GM21825 (cell line): ENCODE measurements around the gene LSM3.
"Not testable (repeated sequence)": the region's sequence is repeated elsewhere in the genome, so short reads cannot be mapped to it uniquely, and the experiment has no call there.

Experiments
- ATAC-seq: cut with Tn5 transposase; IDR thresholded peaks from one replicate; pipeline ENCODE4 v1.9.1; 2021; ENCODE audit warnings: mild to moderate bottlenecking, moderate library complexity; ENCODE audit not compliant: unreplicated experiment

The LSM3 gene

DNA sequence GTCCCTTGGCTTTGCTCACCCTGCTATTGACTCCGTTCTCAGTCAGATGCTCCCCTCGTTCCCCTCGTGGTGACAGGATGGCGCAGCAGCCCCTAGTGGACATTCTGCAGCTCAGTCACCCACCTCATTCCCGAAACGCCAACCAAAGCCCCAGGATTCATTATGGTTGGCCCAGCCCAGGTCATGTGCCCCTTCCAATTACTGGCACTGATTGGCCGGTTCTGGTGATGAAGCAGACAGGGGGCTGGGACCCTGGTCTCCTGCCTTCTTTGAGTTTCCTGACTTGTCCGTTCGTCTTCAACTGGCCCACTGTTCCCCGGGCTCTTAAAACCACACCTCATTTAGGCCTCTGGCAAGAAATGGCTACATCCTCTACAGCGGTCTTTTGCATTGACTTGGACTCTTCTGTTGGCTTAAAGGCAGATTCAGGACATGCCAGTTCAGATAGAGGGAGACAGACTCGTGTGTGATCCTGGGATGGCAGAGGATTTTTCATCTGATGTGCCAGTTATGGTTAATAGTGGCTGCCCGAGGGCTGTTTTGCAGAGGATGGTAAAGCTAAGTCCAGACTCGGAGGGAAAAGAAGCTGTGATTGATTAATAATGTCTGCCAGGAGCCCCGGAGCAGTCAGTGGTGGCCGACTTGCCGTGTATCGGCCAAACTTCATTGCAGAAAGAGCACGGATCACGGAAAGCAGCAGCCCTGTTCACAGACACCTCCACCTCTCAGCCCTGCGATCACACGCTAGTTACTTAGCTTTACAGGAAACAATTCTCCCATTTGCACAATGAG, 37.8 kb downstream of the LSM3 start:
- ATAC-seq, result no peak

GRCh38 chr3:14218355-14218754, 39.7 kb downstream of the LSM3 start:
- ATAC-seq, result no peak

GRCh38 chr3:14220933-14221332, 42.3 kb downstream of the LSM3 start:
- no peak for ATAC-seq

DNA sequence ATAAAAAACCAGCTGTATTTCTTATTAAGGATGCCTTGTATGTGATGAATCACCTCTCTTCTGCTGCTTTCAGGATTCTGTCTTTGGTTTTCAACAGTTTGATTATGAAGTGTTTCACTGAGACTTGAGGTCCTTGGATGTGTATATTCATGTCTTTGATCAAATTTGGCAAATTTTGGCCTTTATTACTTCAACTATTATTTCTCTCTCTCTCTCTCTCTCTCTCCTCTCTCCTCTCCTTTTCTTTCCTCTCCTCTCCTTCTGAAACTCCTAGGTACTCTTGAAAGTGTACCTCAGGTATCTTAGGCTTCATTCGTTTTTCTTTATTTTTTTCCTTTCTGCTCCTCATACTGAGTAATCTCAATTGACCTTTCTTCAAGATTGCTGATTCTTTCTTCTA, 43.3 kb downstream of the LSM3 start:
- no peak for ATAC-seq

- ATAC-seq, result no peak
These were observed 43.8 kb downstream of the LSM3 start for GRCh38 chr3:14222457-14222856.

GRCh38 chr3:14222900-14223594, 44.4 kb downstream of the LSM3 start:
- no peak for ATAC-seq

- no peak for ATAC-seq
These were observed 45.0 kb downstream of the LSM3 start for GRCh38 chr3:14223595-14223994.

GRCh38 chr3:14224895-14225294, 46.3 kb downstream of the LSM3 start:
- no peak for ATAC-seq

- no peak for ATAC-seq
These were observed 46.8 kb downstream of the LSM3 start for GRCh38 chr3:14225421-14225820.

GRCh38 chr3:14226351-14226750, 47.7 kb downstream of the LSM3 start:
- ATAC-seq, result not testable (repeated sequence)

- ATAC-seq, result no peak
These were observed 49.2 kb downstream of the LSM3 start for GRCh38 chr3:14227856-14228255.

DNA sequence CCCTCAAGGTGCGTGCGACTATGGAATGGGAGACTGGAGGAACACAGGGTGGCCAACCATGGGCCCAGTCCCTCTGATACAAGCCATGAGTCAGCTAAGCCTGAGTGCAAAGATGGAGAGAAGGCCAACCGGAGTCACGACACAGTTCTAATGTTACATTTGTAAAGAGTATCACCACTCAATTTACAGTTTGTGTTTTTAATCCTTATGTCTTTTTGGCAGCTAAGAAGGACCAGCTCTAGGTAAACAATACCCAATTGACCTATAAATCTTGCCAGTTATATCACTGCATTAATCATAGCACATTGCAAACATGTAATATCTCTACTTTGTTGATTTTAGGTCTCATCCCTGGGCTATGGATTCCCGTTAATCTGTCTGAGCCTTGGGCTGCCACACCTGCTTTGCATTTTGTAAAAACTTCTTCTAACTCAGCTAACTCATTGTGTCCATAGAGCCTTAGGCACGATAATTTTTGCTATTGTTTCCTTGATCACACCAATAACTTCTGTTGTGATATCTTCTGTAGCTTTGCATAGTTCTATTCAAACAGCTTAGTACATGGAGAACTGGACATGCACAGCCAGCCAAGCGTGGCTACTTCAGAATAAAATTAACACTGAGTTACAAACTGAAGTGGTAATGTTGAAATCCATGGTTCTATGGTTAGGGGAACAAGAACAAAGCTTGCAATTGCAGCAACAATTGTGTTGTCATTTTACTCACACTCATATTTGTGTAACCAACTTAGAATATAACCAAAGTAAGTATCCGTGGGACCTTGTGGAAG, 50.3 kb downstream of the LSM3 start:
- ATAC-seq, result no peak

DNA sequence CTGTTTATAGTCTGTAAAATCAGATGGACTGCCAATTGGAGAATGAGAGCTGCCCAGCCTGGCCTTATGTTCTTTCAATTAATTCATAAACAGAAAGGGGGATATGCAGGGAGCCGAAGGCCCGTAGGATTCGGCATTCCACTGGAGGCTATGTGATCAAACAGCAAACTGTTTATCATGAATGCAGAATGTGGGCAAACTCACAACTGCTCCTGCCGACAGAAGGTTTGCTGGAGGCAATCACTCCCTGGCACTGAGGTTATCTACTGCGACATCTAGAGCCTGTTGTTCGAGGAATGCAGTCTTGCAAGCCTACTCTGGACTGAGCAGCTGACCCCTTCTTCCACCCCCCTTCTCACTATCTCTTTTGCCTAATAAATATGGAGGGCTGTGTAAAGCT, 51.1 kb downstream of the LSM3 start:
- not testable (repeated sequence) for ATAC-seq

GRCh38 chr3:14230729-14231128, 52.1 kb downstream of the LSM3 start:
- no peak for ATAC-seq

- no peak for ATAC-seq
These were observed 52.8 kb downstream of the LSM3 start for GRCh38 chr3:14231145-14231990.

- no peak for ATAC-seq
These were observed 53.4 kb downstream of the LSM3 start for GRCh38 chr3:14231998-14232501.

- no peak for ATAC-seq
These were observed 55.8 kb downstream of the LSM3 start for GRCh38 chr3:14234251-14235002.

DNA sequence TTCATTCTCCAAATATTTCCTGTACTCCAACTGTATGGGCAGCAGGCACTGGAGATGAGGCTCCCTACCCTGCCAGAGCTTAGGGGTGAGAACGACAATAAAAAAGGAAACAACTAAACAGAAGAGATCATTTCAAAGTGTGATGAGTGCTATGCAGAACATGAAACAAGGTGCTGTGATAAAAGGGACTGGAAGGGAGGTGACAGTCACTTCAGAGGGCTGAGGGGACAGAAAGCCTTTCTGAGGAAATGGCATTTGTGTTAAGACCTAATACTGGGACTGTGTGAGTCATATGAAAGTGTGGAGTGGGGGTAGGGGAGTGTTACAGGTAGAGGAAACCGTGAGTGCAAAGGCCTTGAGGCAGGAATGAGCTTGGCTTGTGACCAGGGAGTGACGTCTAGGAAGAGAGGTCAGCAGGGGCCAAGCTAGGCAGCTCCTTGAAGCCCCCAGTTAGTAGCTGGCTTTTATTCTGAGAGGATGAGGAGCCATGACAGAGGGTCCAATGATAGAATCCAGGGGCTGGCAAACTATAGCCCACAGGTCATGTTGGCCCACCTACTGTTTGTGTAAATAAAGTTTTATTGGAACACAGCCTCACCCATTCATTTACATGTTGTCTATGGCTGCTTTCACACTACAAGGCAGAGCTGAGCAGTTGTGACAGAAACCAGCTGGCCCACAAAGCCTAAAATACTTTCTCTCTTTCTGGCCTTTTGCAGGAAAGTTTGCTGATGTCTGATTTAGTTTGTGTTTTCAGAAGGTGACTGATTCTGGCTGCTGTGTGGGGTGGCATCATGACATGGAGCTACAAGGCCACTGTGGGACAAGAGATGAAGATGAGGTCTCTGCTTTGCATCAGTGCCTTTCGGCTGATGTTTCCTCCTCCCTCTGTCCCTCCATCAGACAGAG, 56.6 kb downstream of the LSM3 start:
- ATAC-seq, result no peak

- no peak for ATAC-seq
These were observed 57.3 kb downstream of the LSM3 start for GRCh38 chr3:14235912-14236295.
